Measurements from ENCODE around the gene NUDT22.

NUDT22 gene

DNA sequence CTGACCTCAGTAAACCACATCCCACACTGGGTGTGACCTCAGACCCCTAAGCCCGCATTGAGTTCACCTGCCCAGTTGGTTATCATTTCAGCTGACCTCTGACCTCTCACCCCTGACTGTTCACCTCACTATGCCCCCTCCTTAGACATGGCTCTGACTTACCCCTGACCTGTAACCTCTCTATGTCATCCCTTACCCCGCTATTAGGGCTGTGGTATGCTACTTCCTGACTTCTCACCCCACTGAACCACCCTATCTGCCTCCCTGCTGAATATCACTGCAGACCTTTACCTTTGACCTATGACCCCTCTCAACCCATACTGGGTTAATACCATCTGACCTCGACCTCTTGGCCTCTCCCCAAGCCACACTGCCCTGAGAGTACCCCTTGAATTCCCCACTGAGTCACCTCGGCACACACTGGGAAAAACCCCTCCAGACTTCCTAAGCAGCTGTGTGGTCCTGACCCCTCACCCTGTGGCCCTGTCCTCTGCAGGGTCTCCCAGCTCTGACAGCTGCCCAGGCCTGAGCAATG is 33.5 kb downstream of the NUDT22 start:
- no peak for DNase-seq

DNA sequence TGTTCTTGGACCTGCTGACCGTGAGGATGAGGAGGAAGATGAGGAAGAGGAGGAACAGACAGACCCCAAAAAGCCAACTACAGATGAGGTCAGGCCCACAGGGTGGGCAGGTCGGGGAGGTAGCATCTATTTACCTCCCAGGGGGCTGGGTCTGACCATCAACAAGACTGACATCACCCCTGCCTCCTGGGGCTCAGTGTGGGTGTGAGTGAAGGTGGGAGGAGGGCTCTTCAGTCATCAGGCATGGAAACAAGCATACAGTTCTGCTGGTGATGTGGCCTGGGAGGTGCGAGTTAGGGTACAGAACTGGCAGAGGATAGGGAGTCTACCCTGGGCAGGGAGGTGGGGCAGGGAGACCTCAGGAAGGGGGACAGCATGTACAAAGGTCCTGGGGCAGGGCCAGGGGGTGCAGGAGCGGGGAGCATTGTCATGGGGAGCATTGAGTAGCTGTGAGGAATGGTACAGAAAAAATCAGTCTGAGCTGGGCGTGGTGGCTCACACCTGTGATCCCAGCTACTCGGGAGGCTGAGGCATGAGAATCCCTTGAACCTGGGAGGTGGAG is 34.2 kb downstream of the NUDT22 start:
- no peak for DNase-seq

GRCh38 chr11:64261556-64262080 is 35.5 kb downstream of the NUDT22 start:
- DNase-seq: no peak

GRCh38 chr11:64262271-64263002 is 36.4 kb downstream of the NUDT22 start:
- no peak for DNase-seq

DNA sequence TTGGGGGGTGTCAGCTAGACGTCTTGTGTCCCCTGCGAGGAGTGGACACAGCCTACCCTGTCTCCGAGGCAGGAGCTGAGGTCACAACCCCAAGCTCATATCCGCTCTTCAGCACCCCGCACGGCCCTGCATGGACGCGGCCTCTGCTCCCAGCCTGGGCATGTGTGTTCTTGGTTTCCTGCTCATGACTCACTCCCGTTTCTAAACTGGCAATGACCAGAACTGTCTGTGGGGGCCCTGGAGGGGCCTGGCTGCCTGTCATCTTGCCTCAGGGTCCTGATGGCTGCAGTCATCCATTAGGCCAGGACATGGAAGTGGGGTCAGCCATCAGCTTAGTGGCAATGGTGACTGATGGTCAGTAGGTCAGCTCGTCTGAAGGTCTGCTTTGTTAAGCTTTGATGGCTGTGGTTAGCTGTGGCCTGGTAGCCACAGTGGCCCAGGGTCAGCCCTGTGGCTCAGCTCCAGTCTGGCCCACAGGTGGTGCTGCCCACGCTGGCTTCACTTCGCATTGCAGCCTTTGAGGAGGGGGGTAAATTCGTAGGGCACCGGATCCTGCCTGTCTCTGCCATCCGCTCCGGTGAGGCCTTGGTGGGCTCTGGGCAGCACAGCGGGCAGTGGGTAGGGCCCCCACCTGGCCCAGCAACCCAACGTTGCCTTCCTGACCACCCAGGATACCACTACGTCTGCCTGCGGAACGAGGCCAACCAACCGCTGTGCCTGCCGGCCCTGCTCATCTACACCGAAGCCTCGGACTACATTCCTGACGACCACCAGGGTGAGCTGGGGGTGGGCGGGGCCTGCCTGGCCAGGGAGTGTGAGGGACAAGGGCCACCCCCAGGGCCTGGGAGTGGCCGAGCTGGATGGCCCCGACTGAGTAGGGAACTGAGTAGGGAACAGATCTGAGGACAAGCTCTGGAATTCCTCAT is 37.2 kb downstream of the NUDT22 start:
- no peak for DNase-seq

- DNase-seq: no peak
These were observed 37.9 kb downstream of the NUDT22 start for GRCh38 chr11:64263947-64264317.

DNA sequence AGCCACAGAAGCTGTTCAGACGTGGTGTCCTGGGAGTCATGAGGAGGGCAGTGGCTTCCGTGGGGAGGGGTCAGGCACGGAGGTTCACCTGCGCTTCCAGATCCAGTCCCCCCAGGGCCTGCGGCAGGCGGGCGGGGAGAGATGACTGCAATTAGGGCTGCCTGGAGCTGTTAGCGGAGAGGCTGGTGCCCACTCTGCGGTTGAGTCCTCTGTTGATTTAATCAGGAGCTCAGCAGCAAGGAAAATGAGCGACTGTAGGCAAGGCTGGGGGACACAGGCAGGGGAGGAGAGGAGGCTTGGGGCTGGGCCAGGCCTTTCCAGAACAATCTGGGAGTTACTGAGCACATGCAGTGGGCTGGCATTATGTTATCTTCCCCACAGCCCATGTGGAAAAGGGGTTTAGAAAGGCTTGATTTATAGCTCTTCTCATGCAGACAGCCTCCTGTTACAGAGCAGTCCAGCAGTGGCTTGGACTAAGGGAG is 38.3 kb downstream of the NUDT22 start:
- DNase-seq: no peak

- no peak for DNase-seq
These were observed 39.4 kb downstream of the NUDT22 start for GRCh38 chr11:64265176-64266160.

- no peak for DNase-seq
These were observed 40.3 kb downstream of the NUDT22 start for GRCh38 chr11:64266339-64266738.

GRCh38 chr11:64267207-64267945 is 41.3 kb downstream of the NUDT22 start:
- no peak for DNase-seq

GRCh38 chr11:64268025-64268892 is 42.2 kb downstream of the NUDT22 start:
- DNase-seq: no peak

GRCh38 chr11:64268893-64269539 is 42.9 kb downstream of the NUDT22 start:
- DNase-seq: peak; percentile 66

GRCh38 chr11:64269540-64270220 is 43.6 kb downstream of the NUDT22 start:
- peak; percentile 98 for DNase-seq

DNA sequence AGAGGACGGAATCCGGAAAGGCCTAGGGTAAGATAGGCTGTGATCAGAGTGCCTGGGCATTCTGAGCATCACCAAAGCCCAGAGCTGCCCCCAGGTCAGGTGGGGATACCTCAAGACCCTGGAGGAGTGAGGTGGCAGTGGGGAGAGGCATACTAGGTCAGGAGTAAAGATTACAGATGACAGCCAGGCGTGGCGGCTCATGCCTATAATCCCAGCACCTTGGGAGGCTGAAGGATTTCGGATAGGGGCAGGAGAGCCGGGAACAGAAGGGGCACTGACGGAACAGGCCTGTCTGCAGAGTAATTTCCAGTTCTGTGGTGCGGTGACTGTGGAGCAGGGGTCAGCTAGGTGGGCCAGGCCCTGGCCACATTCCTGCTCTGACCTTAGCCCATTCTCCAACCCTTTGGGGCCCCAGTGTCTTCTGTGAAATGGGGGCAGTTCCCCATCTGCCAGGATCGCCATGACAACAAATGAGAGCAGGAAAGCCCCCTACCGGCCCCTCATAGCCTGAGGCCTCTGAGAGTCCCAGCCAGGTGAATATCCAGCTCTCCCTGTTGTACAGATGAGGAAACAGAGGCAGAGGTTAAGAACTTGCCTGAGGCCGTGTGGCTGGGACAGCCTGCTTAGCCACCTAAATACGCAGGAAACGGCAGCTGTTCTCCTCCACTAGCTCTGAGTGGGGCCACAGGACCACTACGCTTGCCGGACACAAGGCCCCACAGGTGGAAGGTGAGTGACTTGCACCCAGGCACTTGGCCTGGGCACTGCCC is 49.1 kb downstream of the NUDT22 start:
- DNase-seq: no peak

GRCh38 chr11:64275841-64276240 is 49.8 kb downstream of the NUDT22 start:
- DNase-seq: no peak

DNA sequence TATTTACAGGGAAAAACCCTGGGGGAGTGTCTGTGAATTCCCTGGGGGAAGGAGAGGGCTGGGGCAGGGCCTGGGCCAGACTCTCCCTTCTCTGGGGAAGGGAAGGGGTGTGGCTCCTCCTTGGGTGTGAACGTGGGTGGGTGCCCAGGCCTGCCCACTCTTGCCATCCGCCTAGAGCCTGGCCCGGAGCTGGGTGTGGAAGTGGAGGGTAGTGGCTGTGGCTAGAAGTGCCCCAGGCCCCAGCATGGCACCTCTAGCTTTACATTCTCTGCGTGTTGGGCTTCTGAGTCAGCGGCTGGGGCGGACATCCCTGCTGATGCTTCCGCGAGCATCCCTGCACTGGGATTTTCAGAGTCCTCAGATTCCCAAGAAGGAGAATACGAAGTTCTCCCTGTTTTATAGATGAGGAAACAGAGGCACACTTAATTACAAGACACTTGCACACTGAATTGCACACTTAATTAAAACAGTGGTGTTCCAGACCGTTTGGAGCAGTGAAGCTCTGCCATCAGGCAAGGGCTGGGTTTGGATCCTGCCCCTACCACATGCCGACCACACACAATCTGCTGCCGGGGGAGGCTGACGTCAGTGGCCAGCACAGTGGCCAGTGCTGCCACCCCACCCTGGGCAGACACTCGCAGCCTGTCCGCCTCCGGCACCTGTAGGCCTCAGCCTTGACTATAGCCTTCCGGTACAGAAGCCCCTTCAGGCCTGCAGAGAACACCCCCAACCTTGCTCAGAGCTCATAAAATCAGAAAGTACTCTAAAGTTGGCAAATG is 50.8 kb downstream of the NUDT22 start:
- no peak for DNase-seq

DNA sequence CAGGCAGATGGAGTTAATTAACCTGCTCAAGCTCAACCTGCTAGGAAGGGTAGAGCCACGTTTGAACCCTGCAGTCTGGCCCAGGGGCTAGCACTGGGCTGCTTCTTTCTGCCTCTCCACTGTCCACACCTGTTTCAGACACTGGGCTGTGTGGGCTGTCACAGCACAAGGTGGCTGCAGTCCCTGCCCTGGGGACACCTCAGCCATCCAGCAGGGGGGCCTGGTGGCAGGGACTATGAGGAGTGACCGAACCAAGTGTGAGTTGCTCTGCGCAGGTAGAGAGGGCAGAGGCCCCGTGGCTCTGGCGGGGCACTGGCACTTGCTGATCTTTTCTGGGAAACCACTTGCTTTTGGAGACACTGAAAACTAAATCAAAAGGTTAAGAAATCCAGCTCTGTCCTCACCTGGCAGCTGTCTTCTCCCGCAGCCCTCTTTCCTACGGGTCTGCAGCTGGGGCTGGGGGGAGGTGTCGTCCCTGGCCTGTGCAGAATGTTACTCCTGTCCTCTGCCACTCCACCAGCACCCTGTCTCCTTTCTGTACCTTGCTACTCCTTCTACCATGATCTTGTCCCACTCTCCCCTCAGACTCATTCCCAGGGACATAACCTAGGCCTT is 52.6 kb downstream of the NUDT22 start:
- no peak for DNase-seq
